Measurements from ENCODE around the gene DCTN5.

DNA sequence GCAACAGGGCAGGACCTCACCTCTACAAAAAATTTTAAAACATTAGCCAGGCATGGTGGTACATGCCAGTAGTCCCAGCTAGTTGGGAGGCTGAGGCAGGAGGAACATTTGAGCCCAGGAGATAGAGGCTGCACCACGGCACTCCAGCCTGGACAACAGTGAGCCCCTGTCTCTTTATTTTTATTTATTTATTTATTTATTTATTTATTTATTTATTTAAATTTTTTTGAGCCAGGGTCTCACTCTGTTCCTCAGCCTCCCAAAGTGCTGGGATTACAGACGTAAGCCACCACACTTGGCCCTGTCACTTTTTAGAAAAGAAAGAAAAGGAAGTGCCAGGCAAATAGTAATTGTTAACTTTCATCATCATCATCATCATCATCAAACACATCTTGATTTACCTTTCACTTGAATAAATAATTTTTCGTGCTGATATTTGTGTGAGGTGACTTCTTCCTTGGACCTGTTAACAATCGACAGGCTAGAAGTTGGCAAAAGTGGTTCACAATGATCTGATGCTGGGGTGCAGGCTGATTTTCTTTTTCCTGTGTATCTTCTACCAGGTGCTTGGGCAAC lies 6.7 kb upstream of the DCTN5 start:
- TF ChIP-seq CTCF (IDR thresholded peaks at IDR 0.05 in 4 of 5, conservative IDR thresholded peaks at IDR 0.05 in 1 of 5) (no peak), POLR2A (IDR thresholded peaks at IDR 0.05) (no peak)

Data from gastrocnemius medialis (tissue), 4 donors.